ENCODE measurements around the gene PTGR3. TPM values are rescaled to one million over a fixed set of nuclear protein-coding genes. Genes with fewer than 3 reads are reported as not detected.

The PTGR3 gene
- total RNA-seq, 1 donor from 2014 or later, result 6.6 TPM

DNA sequence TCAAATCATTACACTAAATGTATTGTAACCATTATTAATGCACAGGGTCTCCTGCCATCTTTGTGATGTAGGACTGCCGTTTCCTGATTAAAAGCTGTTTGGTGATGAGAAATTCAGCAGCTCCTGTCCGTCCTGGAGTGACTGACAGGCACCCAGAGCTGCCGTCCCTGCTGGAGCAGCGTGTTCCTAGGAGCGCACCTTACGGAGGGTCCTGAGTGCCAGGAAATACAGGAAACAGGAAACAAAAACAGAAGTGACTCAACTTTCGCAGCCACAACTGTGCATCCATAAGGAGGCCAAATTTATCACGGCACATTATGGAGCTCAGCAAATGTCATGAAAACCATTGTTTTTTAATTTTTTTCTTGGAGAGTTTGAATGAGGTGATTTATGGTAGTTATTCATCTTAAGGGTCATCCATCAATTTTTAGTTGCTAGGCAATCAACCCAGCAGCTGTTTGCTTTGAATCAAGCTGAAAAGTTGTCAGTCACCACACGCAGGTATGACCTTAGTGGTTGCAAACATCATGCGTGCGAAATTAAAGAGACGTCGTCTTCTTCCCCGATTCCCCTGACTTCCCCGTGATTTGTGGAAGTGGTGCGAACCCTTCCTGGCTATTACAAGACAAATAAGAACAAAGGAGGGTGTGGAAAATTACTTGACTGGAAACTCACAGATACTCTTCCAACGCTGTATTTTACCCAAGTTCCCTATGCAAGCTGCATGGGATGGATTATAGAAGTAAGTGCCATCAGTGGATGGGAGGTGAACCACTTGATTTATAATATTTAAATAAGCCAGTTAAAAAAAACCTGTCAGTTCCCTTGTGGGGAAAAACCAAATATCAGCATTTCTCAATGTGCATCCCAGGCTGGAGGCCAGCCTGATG, 21.5 kb upstream of the PTGR3 start:
- no peak for DNase-seq (ENCODE audit: low read depth)

DNA sequence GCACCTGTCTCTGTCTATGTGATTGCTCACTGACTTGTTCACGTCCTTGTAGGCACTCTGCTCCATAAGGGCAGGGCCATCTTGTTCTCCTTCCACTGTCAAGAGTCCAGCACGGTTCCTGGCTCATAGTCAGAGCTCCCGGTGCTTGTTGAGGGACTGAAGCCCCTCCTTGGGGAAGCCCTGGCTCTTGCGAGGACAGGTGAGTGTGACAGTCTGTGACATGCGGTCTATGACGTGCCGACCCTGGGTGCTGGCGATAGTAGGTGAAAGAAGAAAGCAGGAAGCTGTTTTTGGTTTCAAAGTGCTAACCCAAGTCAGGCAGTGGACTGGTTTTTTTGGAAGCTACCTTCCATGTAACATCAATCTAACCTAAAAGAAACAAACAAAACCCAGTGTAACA, 20.5 kb upstream of the PTGR3 start:
- TF ChIP-seq, protein P1, sequence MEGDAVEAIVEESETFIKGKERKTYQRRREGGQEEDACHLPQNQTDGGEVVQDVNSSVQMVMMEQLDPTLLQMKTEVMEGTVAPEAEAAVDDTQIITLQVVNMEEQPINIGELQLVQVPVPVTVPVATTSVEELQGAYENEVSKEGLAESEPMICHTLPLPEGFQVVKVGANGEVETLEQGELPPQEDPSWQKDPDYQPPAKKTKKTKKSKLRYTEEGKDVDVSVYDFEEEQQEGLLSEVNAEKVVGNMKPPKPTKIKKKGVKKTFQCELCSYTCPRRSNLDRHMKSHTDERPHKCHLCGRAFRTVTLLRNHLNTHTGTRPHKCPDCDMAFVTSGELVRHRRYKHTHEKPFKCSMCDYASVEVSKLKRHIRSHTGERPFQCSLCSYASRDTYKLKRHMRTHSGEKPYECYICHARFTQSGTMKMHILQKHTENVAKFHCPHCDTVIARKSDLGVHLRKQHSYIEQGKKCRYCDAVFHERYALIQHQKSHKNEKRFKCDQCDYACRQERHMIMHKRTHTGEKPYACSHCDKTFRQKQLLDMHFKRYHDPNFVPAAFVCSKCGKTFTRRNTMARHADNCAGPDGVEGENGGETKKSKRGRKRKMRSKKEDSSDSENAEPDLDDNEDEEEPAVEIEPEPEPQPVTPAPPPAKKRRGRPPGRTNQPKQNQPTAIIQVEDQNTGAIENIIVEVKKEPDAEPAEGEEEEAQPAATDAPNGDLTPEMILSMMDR (IDR thresholded peaks at IDR 0.05; ENCODE audit: insufficient read depth, low read length, poor library complexity, severe bottlenecking), result no peak
- no peak overlapping the region for H3K4me3 ChIP-seq (ENCODE audit: low read depth, low read length)
- H3K27me3 ChIP-seq (ENCODE audit: control insufficient read depth, insufficient read depth, low read length), result no peaks in the 10 kb centered on the region
- H3K36me3 ChIP-seq (ENCODE audit: control insufficient read depth, insufficient read depth, low read length), result no peaks in the 10 kb centered on the region
- no peak for DNase-seq (ENCODE audit: low read depth)

More for the DNA sequence above, 21.5 kb upstream of the PTGR3 start:
- Histone ChIP-seq H3K36me3 (ENCODE audit: control insufficient read depth, insufficient read depth, low read length) (no peaks in the 10 kb centered on the region), H3K27me3 (ENCODE audit: control insufficient read depth, insufficient read depth, low read length) (no peaks in the 10 kb centered on the region), H3K4me3 (ENCODE audit: low read depth, low read length) (no peak overlapping the region)
- TF ChIP-seq, protein P1 (IDR thresholded peaks at IDR 0.05; ENCODE audit: insufficient read depth, low read length, poor library complexity, severe bottlenecking), result no peak

DNA sequence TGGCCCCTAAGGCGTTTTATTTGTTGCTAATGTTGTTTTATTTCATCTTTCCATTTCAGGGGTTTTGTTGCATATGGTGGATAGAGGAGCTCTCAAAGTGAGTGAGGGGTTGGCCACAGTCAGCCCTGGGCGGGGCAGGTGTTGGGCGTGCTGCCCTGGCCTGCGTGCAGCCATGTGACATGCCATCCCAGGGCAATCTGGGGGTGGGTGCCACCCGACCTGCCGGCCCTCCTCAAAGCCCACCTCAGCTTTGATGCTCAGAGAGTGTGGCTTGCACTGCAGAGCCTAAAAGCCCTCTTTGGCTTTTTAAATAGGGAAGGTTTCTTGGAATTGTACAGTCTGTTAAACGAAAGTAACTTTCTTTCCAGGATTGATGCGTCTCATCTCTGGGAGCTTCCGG, 20.0 kb upstream of the PTGR3 start:
- H3K36me3 ChIP-seq (ENCODE audit: control insufficient read depth, insufficient read depth, low read length), result no peaks in the 10 kb centered on the region
- no peak overlapping the region for H3K4me3 ChIP-seq (ENCODE audit: low read depth, low read length)
- TF ChIP-seq, protein P1 (IDR thresholded peaks at IDR 0.05; ENCODE audit: insufficient read depth, low read length, poor library complexity, severe bottlenecking), result no peak
- no peak for DNase-seq (ENCODE audit: low read depth)
- no peaks in the 10 kb centered on the region for H3K27me3 ChIP-seq (ENCODE audit: control insufficient read depth, insufficient read depth, low read length)

DNA sequence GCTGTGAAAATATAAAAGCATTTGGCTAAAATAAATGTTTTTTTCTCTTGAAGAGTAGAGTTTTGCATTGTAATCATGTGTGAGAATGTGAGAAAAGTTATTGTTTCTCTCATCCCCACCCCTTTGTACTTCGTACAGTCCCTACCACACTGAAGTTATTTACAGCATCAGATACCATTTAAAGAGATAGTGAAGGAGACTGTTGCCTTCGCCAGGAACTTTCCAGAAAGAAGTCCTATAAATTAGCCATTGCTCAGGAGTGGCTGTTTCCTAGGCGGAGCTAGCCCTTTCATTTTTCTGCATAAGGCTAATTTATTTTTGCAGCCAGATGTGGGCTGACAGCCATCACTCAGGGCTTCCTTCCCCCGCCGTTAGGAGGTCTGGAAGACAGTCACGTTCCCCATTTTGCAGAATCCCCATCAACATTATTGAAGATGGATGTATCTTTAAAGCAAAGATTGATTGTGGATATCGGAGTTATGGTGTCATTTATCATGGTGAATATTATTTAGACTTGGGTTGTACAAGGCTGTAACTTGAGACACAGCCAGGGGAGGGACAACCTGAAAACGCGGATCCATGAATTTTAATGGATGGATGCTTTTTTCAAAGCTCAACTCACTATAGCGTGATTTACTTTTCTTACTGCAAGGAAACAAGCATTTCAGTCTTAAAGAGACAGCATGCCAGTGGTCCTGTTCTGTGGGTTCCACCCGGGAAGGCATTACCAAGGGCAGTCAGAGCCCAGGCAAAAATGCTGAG, 18.8 kb upstream of the PTGR3 start:
- Histone ChIP-seq H3K36me3 (ENCODE audit: control insufficient read depth, insufficient read depth, low read length) (no peaks in the 10 kb centered on the region), H3K4me3 (ENCODE audit: low read depth, low read length) (no peak overlapping the region), H3K27me3 (ENCODE audit: control insufficient read depth, insufficient read depth, low read length) (no peaks in the 10 kb centered on the region)
- TF ChIP-seq, protein P1 (IDR thresholded peaks at IDR 0.05; ENCODE audit: insufficient read depth, low read length, poor library complexity, severe bottlenecking), result no peak
- no peak for DNase-seq (ENCODE audit: low read depth)

DNA sequence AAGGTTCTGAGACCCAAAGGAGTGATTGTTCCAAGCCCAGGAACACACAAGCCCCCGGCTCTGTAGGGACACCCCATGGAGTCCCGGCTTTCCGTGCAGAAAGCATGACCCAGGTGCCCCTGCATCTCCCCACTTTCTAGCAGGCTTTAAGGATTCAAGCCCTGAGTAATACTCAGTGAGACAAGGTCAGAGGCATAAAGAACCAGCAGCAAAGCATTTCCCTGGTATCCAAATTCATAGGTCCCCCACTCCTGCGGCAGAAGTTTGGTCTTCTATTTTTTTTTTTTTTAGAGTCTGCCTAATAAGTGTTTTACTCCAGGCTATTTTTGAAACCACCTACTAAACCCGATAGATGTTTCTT, 18.0 kb upstream of the PTGR3 start:
- no peaks in the 10 kb centered on the region for H3K27me3 ChIP-seq (ENCODE audit: control insufficient read depth, insufficient read depth, low read length)
- TF ChIP-seq, protein P1 (IDR thresholded peaks at IDR 0.05; ENCODE audit: insufficient read depth, low read length, poor library complexity, severe bottlenecking), result no peak
- H3K4me3 ChIP-seq (ENCODE audit: low read depth, low read length), result no peak overlapping the region
- DNase-seq (ENCODE audit: low read depth), result no peak
- H3K36me3 ChIP-seq (ENCODE audit: control insufficient read depth, insufficient read depth, low read length), result no peaks in the 10 kb centered on the region
